ENCODE measurements around the gene MPP2.
"Not testable (repeated sequence)": the region's sequence is repeated elsewhere in the genome, so short reads cannot be mapped to it uniquely, and the experiment has no call there.

DNA sequence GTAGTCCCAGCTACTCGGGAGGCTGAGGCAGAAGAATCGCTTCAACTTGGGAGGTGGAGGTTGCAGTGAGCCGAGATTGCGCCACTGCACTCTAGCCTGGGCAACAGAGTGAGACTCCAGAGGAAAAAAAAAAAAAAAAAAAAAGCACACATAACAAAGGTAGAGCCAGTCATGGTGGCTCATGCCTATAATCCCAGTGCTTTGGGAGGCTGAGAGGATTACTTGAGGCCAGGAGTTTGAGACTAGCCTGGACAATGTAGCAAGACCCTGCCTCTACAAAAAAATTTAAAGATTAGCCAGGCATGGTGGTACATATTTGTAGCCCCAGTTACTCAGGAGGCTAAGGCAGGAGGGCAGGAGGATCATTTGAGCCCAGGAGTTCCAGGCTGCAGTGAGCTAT, 12.8 kb downstream of the MPP2 start:
- TF ChIP-seq, protein P1, sequence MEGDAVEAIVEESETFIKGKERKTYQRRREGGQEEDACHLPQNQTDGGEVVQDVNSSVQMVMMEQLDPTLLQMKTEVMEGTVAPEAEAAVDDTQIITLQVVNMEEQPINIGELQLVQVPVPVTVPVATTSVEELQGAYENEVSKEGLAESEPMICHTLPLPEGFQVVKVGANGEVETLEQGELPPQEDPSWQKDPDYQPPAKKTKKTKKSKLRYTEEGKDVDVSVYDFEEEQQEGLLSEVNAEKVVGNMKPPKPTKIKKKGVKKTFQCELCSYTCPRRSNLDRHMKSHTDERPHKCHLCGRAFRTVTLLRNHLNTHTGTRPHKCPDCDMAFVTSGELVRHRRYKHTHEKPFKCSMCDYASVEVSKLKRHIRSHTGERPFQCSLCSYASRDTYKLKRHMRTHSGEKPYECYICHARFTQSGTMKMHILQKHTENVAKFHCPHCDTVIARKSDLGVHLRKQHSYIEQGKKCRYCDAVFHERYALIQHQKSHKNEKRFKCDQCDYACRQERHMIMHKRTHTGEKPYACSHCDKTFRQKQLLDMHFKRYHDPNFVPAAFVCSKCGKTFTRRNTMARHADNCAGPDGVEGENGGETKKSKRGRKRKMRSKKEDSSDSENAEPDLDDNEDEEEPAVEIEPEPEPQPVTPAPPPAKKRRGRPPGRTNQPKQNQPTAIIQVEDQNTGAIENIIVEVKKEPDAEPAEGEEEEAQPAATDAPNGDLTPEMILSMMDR (IDR thresholded peaks at IDR 0.05; ENCODE audit: low read depth, low read length): not testable (repeated sequence)
- not testable (repeated sequence) for TF ChIP-seq EZH2phosphoT487 (IDR thresholded peaks at IDR 0.05; ENCODE audit: low read depth)

Measured in OCI-LY3 (cell line).